ENCODE results near the gene NSMF. TPM values are rescaled to one million over a fixed set of nuclear protein-coding genes. Genes with fewer than 3 reads are reported as not detected.
A peak's percentile ranks its signal among the peaks of the same experiment; 100 is the strongest.
"Not testable (repeated sequence)": the region's sequence is repeated elsewhere in the genome, so short reads cannot be mapped to it uniquely, and the experiment has no call there.

The NSMF gene
- total RNA-seq, 1 donor from 2014 or later: 50.4 TPM

DNA sequence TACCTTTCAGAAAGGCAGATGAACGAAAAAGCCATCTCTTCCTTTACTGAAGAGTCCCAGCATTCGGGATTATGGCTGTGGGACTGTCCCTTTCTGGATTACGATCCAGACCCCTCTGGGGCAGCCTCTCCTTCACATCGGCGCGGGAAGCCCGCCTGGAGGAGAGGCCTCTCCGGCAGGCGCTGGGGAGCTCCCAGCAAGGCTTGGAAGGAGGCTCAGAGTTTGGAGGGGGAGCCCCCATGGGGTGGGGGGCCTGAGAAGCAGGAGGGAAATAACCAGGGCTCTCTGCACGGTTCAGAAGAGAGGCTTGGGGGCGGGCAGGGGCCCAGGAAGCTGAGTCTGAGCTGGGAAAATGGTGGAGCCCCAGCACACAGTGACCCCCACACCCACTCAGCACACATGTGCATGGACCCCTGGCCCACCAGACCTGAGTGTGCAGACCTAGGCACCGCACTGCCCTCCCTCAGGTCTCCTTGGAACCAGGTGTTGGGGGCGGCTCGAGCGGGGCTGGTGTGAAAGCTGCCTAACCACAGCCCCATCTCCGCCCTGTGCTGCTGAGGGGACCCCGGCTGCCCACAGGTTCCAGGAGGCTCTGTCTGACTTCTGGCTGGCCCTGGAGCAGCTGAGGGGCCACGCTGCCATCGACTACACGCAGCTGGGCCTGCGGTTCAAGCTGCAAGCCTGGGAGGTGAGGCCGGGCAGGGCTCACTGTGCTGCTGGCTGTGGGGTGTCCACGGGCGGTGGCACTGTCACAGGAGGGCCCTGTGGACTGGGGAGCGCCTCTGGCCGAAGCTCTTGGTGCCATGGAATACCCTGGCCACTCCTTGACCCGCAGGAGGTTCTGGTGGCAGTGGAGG is 31.5 kb downstream of the NSMF start:
- DNase-seq (ENCODE audit: low spot score): no peak
- intact Hi-C loops (cut with DNase I): no loop called here

DNA sequence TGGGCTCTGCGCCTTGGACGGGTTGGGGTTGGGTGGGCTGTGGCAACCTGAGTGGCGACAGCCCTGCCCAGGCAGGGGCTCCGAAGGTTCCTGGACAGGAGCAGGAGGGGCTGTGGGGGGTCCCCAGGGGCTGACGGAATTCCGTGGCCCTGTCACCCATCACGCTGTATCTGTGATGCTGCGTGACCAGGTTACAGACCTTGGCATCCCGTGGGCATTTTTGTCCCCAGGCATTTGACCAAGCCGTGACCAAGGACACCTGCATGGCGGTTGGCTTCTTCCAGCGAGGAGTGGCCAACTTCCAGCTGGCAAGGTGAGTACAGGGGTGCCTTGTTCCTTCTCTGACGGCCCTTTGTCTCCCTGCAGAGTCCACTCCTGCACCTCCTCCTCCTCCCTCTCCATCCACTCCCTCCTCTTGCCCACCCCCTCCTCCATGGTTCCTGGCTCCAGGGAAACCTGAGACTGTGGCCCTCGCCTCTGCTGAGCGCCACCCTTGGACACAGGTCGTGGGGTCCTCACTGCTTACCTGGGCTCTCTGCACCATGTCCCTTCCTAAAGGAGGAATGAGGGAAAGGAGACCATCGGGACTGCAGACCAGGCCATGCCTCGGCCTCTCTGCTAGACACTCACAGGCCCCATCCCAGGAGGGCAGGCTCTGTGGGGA is 33.0 kb downstream of the NSMF start:
- DNase-seq (ENCODE audit: low spot score): no peak
- intact Hi-C loops (cut with DNase I): no loop called here
- no peak for ATAC-seq

More for the DNA sequence above, 31.5 kb downstream of the NSMF start:
- no peak for ATAC-seq

- intact Hi-C loops (cut with DNase I): no loop called here
- ATAC-seq (peak; percentile 19), DNase-seq (ENCODE audit: low spot score) (no peak)
Measured at GRCh38 chr9:137423514-137424291, 35.4 kb downstream of the NSMF start.

GRCh38 chr9:137422604-137423513 is 36.3 kb downstream of the NSMF start, which contains the start of the genes EXD3 and NOXA1:
Gene EXD3 (minus strand): TSS chr9:137423162. CDS start chr9:137395357, 27,805 bp downstream.
Gene NOXA1 (plus strand): TSS chr9:137423393. CDS start chr9:137423530, 137 bp downstream.
- DNase-seq (ENCODE audit: low spot score): peak; percentile 97
- intact Hi-C loops (cut with DNase I): no loop called here
- peak; percentile 95 for ATAC-seq

- DNase-seq (ENCODE audit: low spot score): no peak
- no peak for ATAC-seq
- intact Hi-C loops (cut with DNase I): no loop called here
Measured at GRCh38 chr9:137421838-137422603, 37.1 kb downstream of the NSMF start.

- peak; percentile 49 for ATAC-seq
- no peak for DNase-seq (ENCODE audit: low spot score)
- intact Hi-C loops (cut with DNase I): no loop called here
Measured at GRCh38 chr9:137417161-137418021, 41.7 kb downstream of the NSMF start.

- DNase-seq (ENCODE audit: low spot score) (no peak), ATAC-seq (no peak)
- intact Hi-C loops (cut with DNase I): no loop called here
Measured at GRCh38 chr9:137416563-137417151, 42.5 kb downstream of the NSMF start.

DNA sequence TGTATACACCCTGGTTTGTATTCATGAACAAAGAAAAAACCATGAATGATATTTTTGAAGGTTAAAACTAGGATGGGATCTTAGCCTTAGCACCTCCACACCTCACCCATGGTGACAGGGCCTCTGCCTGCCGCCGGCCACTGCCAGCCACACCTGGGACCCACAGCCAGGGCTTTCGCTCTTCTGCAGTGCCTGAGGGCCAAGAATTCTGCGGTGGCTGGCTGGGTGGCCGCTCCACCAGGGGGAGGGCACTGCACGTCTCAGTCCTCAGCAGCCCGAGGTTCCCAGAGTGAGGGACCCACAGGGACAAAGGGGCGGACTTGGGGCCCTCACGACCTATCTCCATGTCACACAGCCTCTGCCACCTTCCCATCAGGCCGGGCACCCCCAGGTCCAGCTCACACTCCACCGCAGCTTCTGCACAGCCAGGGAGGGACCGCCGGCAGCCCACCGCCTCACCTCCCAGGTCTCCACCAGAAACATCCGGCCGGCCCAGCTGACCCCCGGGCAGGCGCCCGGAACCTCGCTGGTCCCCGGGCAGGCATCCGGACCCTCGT is 43.0 kb downstream of the NSMF start:
- DNase-seq (ENCODE audit: low spot score) (no peak), ATAC-seq (no peak)
- intact Hi-C loops (cut with DNase I): no loop called here

- intact Hi-C loops (cut with DNase I): no loop called here
- ATAC-seq (no peak), DNase-seq (ENCODE audit: low spot score) (no peak)
Measured at GRCh38 chr9:137415451-137415850, 43.7 kb downstream of the NSMF start.

DNA sequence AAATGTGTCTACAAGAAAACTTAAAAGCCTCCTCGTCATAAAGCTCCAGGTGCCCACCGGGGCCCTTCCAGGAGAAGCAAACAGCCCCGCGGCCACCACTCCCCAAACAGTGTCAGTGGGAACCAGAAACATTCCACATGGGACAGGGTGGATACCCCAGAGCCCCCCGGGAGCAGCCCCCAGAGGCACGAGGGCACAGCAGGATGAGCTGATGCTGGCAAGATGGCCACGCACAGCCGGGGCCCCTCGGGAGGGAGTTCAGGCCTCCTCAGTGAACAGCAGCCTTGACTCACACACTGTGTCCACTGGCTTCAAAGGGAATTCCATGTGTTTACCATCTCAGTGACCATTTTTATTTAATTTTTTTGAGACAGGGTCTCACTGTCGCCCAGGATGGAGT is 46.7 kb downstream of the NSMF start:
- ATAC-seq: no peak
- intact Hi-C loops (cut with DNase I): no loop called here
- no peak for DNase-seq (ENCODE audit: low spot score)

DNA sequence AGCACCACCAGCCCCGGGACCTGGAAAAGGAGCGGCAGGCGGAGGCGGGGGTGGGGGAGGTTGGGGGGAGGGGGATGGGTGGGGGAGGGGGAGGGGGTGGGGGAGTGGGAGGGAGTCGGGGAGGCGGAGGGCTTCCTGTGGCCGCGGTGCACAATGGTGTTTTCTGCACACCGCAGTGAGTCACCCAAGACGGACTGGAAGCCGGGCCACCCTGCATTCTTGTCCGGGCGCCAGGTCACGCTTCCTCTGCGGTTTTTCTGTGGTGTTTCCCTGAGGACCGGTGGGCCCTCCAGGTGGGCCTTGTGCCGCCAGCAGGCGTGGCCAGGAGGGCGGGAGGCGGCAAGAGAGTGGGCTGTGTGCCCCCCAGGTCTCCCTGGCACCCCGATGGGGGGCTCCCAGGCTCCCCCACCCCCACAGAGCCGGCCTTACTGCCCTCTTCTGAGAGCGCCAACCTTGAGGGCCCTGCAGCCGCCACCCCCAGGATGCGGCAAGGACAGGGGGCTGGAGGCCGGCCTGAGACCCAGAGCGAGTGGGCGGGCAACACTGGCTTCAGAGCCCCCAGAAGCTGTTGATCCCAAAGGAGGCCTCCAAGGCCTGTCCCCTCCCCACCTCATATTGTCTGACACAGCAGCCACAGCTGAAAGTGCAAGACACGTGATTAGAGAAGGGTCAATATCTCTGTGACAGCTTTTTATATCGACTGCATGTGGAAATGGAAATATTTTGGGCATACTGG is 47.3 kb downstream of the NSMF start:
- intact Hi-C loops (cut with DNase I): no loop called here
- ATAC-seq (peak; percentile 54), DNase-seq (ENCODE audit: low spot score) (peak; percentile 81)

GRCh38 chr9:137411260-137411644 is 47.9 kb downstream of the NSMF start:
- no peak for DNase-seq (ENCODE audit: low spot score)

DNA sequence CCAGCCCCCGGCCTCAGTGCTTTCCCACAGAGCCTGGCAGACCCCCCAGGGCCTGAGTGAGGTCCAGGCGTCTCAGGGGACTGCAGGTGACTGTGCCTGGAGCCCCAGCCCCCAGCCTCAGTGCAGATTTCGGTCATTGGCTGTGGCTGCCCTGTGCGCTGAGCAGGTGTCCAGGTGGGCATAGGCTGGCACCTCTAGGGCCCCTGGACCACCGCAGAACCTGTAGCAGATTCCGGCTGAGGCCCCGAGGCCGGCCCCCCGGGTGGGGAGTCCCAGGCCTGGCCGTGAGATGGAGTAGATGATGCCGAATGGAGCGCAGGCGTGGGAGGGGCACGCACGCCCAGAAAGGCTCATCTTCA is 48.3 kb downstream of the NSMF start:
- no peak for ATAC-seq
- no peak for DNase-seq (ENCODE audit: low spot score)
- intact Hi-C loops (cut with DNase I): no loop called here

More at GRCh38 chr9:137411260-137411644, 47.9 kb downstream of the NSMF start:
- no peak for ATAC-seq
- intact Hi-C loops (cut with DNase I): no loop called here

DNA sequence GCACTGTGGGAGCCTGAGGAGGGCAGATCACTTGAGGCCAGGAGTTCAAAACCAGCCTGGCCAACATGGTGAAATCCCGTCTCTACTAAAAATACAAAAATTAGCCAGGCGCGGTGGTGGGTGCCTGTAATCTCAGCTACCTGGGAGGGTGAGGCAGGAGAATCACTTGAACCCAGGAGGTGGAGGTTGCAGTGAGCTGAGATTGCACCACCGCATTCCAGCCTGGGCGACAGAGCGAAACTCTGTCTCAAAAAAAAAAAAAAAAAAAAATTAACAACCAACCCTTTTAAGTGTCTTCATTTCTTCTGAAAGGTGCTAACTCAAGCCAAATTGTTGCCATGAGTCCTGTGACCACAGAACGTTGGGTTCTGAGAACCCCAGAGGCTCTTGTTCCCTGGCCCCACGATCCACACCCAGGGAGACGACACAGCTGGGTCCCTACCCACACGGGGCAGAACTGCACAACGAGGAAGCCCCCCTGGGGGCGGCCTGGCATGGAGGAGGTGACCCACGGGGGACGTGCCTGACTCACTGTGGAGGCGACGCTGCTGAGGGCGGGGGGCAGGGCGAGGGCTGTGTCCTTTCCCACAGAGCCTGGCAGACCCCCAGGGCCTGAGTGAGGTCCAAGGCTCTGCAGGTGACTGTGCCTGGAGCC is 48.8 kb downstream of the NSMF start:
- DNase-seq (ENCODE audit: low spot score); intact Hi-C loops (cut with DNase I); ATAC-seq: not testable (repeated sequence)

DNA sequence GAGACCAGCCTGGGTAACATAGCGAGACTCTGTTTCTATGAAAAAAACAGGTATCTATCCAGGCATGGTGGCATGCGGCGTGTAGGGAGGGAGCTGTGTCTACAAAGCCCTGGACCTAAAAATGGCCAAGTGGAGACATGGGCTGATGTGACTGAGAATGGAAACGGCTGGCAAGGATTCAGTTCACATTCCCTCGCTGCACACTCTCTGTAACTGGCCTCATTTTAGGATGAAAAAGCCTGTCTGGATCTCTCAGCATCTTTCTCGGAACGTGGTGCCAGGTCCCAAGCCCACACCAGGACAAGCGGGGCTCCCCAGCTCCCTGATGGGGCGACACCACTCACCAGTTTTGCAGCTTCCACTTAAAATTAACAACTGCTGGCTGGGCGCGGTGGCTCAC is 49.6 kb downstream of the NSMF start:
- intact Hi-C loops (cut with DNase I): loop anchor here (5.0 kb wide), 1 partner anchor 107 kb away; the partner anchor contains the start of gene NRARP
- ATAC-seq (no peak), DNase-seq (ENCODE audit: low spot score) (no peak)
